Esophagus squamous epithelium (tissue), 5 donors: ENCODE data around the gene NIM1K. TPM values are rescaled to one million over a fixed set of nuclear protein-coding genes. Genes with fewer than 3 reads are reported as not detected.

Source experiments
- DNase-seq: peaks from one replicate; lab custom pipeline; 2025; lab: John Stamatoyannopoulos, UW
- H3K27ac ChIP-seq, 4 donors: fragments of 200-600 bp; sonication (generic); one replicate each; pipeline ENCODE4 v1.5.1; 2016 to 2019; ENCODE audit warnings: mild to moderate bottlenecking in 1 of 4
- H3K27me3 ChIP-seq, 4 donors: fragments of 200-600 bp; sonication (generic); 1 replicate in 3 of 4; 2 replicates in 1 of 4; pipeline versions ENCODE4 v1.5.1 to v1.6.0; 2017 to 2021; ENCODE audit warnings: antibody characterized with exemption in 1 of 4
- H3K36me3 ChIP-seq, 3 donors: fragments of 200-600 bp; sonication (generic); one replicate each; pipeline ENCODE4 v1.5.1; 2016 to 2019
- H3K4me1 ChIP-seq, 3 donors: fragments of 200-600 bp; sonication (generic); one replicate each; pipeline ENCODE4 v1.5.1; 2017 to 2019
- H3K4me3 ChIP-seq, 4 donors: fragments of 200-600 bp; sonication (generic); 1 replicate in 3 of 4; 2 replicates in 1 of 4; pipeline ENCODE4 v1.5.1; 2016 to 2019; ENCODE audit warnings: mild to moderate bottlenecking in 2 of 4, moderate library complexity in 1 of 4
- H3K9me3 ChIP-seq, 3 donors: fragments of 200-600 bp; sonication (generic); one replicate each; pipeline ENCODE4 v1.5.1; 2016 to 2019
- POLR2A ChIP-seq, 4 donors: fragments of 450-650 bp; IDR thresholded peaks; one replicate each; pipeline ENCODE4 v1.6.1; 2017; ENCODE audit warnings: antibody characterized with exemption in 4 of 4, mild to moderate bottlenecking in 4 of 4, moderate library complexity in 3 of 4
- WGBS, 2 donors: methylation state at CpG; one replicate each; pipeline ENCODE4 v1.1.5; 2018; 5-methylcytosine and 5-hydroxymethylcytosine counted together
- intact Hi-C: fragments of 100-400 bp; cut with DNase I; formaldehyde crosslinking; loops from one replicate; pipeline ENCODE4 v1.15.0; 2022
- total RNA-seq, 4 donors: library from RNA; depleted of rRNA; stranded (reverse); fragments of >200 nt; gene quantifications; one replicate each; pipeline ENCODE4 v1.1.0, GENCODE V29; 2016
- TF ChIP-seq, protein P1 (sequence below), 6 experiments: fragments of 450-650 bp in 4 of 6; fragments of 200-600 bp in 2 of 6; sonication (generic) in 2 of 6; IDR thresholded peaks; one replicate each; pipeline ENCODE4 v1.5.1; 2016 to 2019; ENCODE audit warnings: antibody characterized with exemption in 6 of 6, mild to moderate bottlenecking in 4 of 6, moderate library complexity in 4 of 6
- donor health status: DM: yes; HTN: yes; CAD: no.

The NIM1K gene
- total RNA-seq, 4 donors from 2014 or later, result 0.38 TPM; not detected in 2

DNA sequence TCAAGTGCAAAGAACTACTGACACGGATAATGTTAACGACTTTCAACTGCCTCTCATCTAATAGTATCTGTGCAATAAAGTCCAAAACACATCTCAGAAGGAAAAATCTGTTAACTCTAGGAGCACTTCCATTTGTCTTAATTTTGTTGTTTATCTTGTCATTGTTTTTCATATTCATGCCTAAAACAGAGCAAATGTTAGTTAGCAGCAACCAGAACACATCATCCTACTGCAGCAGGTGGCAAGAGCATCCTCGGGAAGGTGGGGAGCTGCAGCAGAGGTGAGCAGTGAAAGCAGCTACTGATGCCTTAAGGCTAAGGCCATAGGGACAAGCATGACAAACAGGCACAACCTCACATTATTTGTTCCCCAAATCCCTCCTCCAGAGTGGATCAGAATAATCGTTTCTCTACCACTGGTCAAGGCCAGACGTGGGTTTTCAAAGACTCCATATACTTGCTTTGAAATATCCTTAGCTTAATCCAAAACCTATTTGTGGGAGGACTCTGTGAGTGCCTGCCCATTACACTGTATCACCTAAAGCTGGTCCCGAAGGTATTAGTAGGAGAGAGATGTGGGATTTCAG is 120.1 kb downstream of the NIM1K start:
- WGBS, 2 donors, result 25 to 29% methylated on average over 5 to 6 of the region's 6 CpGs
- peaks cover 9 to 74% (median 25%) of the 10 kb centered on the region in 3 donors for H3K4me1 ChIP-seq

DNA sequence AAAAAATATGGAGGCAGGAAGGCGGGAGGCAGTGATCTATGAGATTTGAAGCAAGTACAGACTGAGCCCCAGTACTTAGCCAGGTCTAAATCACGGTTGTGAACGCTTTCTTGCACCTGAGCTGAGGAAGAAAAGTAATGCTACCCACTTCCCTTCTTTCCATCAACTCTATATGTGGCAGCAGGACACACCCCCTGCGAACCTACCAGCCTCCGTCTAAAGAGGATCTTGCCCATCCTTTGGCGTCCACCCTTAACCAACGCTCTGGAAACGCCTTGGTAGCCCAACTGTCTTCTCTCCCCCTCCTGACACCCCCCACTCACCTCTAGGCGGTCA is 120.6 kb downstream of the NIM1K start:
- Histone ChIP-seq H3K4me3 (peak overlapping the region; percentile 84 to 93 (median 90)), H3K27ac (peak overlapping the region; percentile 94 to 98 (median 97)), H3K36me3 (peaks cover 0 to under 1% (median 0%) of the 10 kb centered on the region in 3 donors), H3K27me3 (no peaks in the 10 kb centered on the region), H3K4me1 (peaks cover 9 to 69% (median 25%) of the 10 kb centered on the region in 3 donors), H3K9me3 (no peaks in the 10 kb centered on the region)
- 1 to 2% methylated on average over 9 of the region's 9 CpGs for WGBS, 2 donors
- TF ChIP-seq, protein P1, sequence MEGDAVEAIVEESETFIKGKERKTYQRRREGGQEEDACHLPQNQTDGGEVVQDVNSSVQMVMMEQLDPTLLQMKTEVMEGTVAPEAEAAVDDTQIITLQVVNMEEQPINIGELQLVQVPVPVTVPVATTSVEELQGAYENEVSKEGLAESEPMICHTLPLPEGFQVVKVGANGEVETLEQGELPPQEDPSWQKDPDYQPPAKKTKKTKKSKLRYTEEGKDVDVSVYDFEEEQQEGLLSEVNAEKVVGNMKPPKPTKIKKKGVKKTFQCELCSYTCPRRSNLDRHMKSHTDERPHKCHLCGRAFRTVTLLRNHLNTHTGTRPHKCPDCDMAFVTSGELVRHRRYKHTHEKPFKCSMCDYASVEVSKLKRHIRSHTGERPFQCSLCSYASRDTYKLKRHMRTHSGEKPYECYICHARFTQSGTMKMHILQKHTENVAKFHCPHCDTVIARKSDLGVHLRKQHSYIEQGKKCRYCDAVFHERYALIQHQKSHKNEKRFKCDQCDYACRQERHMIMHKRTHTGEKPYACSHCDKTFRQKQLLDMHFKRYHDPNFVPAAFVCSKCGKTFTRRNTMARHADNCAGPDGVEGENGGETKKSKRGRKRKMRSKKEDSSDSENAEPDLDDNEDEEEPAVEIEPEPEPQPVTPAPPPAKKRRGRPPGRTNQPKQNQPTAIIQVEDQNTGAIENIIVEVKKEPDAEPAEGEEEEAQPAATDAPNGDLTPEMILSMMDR (IDR thresholded peaks at IDR 0.05), result no peak
- TF ChIP-seq POLR2A (IDR thresholded peaks at IDR 0.05), result no peak
- intact Hi-C loops, result no loop called here
- no peak for DNase-seq

More for the DNA sequence above, 120.1 kb downstream of the NIM1K start:
- no peak for DNase-seq
- peak overlapping the region in 3 of 4 donors; percentile 96 to 98 (median 98) for H3K27ac ChIP-seq
- peak overlapping the region; percentile 84 to 93 (median 90) for H3K4me3 ChIP-seq
- peaks cover 0 to 6% (median 0%) of the 10 kb centered on the region in 3 donors for H3K36me3 ChIP-seq
- TF ChIP-seq, protein P1 (IDR thresholded peaks at IDR 0.05), result no peak
- TF ChIP-seq POLR2A (IDR thresholded peaks at IDR 0.05), result no peak
- H3K9me3 ChIP-seq, result no peaks in the 10 kb centered on the region
- H3K27me3 ChIP-seq, result no peaks in the 10 kb centered on the region
- intact Hi-C loops, result no loop called here

DNA sequence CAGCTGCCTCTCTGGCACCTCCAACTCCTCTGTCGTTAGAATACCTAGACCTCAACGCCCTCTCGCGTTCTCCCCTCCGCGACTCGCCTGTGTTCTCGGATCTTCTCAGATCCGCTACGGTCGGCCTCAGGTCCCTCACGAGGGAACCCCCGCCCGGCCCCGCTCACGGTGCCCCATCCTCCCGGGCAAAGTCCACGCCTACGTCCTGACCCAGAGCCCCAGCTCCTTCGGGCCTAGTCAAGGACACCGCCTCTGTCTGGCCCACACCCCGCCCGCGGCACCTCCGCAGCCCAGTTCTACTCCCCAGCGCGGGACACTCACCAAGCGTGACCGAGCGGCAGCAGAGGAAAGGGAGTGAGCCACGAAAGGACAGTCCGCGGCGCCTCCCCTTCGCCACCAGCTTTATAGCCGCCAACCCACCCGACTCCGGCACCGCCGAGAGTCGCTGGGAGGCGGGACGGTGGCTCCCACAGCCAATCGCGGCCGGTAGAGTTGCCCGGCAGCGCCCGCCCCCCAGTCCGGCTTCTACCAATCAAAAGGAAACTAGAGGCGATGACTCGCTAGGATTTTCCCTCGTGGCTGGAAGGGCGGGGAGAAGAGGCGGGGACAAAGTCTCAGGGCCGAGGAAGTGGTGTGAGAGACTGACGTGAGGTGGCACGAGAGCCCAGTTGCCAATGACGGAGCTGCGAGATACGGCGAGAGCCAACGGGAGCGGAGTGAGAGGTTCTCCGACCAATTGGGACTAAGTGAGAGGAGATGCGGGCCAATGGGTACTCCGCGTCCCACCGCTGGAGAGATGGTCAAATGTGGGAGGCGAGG is 121.2 kb downstream of the NIM1K start, which contains the start of gene HMGCS1:
Gene HMGCS1 (minus strand): TSS at position 378 of the 819 bp plus-strand sequence. CDS start 14,447 bp downstream, outside the sequence.
- WGBS, 2 donors, result 0% methylated on average over 33 to 50 of the region's 70 CpGs
- Histone ChIP-seq H3K36me3 (no peaks in the 10 kb centered on the region), H3K4me3 (peak within 1 kb of the TSS; percentile 84 to 93 (median 90)), H3K9me3 (no peaks in the 10 kb centered on the region), H3K27ac (peak within 1 kb of the TSS; percentile 94 to 98 (median 97)), H3K4me1 (peaks cover 9 to 63% (median 22%) of the 10 kb centered on the region in 3 donors), H3K27me3 (no peaks in the 10 kb centered on the region)
- intact Hi-C loops, result no loop called here
- DNase-seq, result peak; percentile 94
- TF ChIP-seq, protein P1 (IDR thresholded peaks at IDR 0.05), result peak in 1 of 6 experiments; percentile 15
- TF ChIP-seq POLR2A (IDR thresholded peaks at IDR 0.05), result peak in 3 of 4 donors; percentile 92 to 99 (median 97)

DNA sequence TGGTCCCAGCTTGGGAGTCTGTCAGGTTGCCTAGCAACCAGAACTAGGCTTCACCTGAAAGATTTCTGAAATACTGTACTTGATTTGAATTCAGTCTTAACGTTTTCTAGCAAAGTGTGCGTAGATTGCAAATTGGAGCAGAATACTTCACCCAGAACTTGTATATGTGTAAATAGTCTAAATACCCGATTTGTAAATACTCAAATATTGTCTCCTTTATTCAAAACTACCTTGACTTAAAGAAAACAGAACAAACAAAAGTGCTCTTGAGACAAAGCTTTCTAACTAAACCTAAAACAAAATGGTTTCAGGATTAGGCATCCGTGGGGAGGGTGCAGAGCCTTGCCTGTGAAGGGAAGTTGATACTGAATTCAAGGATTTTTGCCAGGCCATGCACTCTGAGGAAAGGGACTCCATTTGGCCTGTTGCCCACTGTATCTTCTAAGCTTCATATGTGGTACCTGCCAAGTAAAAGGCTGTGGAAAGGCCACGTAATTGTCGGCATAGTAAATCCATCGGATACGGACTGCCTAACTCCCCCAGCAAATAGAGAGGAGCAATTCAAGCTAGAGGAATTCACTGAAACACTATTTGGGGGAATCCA is 121.9 kb downstream of the NIM1K start:
- Histone ChIP-seq H3K9me3 (no peaks in the 10 kb centered on the region), H3K27me3 (no peaks in the 10 kb centered on the region), H3K27ac (peak overlapping the region; percentile 94 to 98 (median 97)), H3K4me3 (peak overlapping the region; percentile 84 to 93 (median 90)), H3K36me3 (no peaks in the 10 kb centered on the region), H3K4me1 (peaks cover 9 to 56% (median 22%) of the 10 kb centered on the region in 3 donors)
- intact Hi-C loops, result no loop called here
- TF ChIP-seq, protein P1 (IDR thresholded peaks at IDR 0.05), result no peak
- TF ChIP-seq POLR2A (IDR thresholded peaks at IDR 0.05), result no peak
- DNase-seq, result no peak
- WGBS, 2 donors, result 49 to 52% methylated on average over 8 of the region's 8 CpGs
